Endothelial cell of umbilical vein (primary cell): ENCODE measurements around the gene GPNMB. TPM values are rescaled to one million over a fixed set of nuclear protein-coding genes. Genes with fewer than 3 reads are reported as not detected.
"Not testable (repeated sequence)": the region's sequence is repeated elsewhere in the genome, so short reads cannot be mapped to it uniquely, and the experiment has no call there.

ENCODE experiments used
- Bru-seq: library from RNA; stranded (reverse); fragments of 400-500 nt; gene quantifications from one replicate; lab custom pipeline; 2021; lab: Mats Ljungman, UMichigan
- BruChase-seq, 2 experiments: library from RNA; stranded (reverse); fragments of 400-500 nt; gene quantifications; one replicate each; lab custom pipeline; 2021; lab: Mats Ljungman, UMichigan
- BruUV-seq: library from RNA; stranded (reverse); fragments of 400-500 nt; replicated peaks from 2 replicates; lab custom pipeline; 2021; lab: Mats Ljungman, UMichigan
- CTCF ChIA-PET: fragments of 300-600, 350-600 bp; sonication (Branson Sonifier 250); formaldehyde crosslinking; loops from one replicate; lab custom pipeline; 2021; ENCODE audit warnings: antibody characterized with exemption, inconsistent platforms; lab: Charles Lee
- POLR2A ChIA-PET: fragments of 300-600, 350-600 bp; sonication (Branson Sonifier 250); formaldehyde crosslinking; loops from one replicate; lab custom pipeline; 2021; ENCODE audit warnings: antibody characterized with exemption, inconsistent platforms; lab: Charles Lee
- DNase-seq: peaks from one replicate; pipeline ENCODE4 v3.0.0-alpha.2; 2011; ENCODE audit warnings: low read depth, low spot score
- FAIRE-seq: peaks from 2 replicates; lab custom pipeline; 2011; peaks lifted over from hg19 to GRCh38; lab: Jason Lieb, UNC
- H2AFZ ChIP-seq: 2 replicates; pipeline ENCODE4 v1.6.0; 2012; ENCODE audit warnings: low read depth, low read length, control low read depth, inconsistent platforms
- H3K27ac ChIP-seq: 2 replicates; pipeline ENCODE4 v1.5.1; 2011; ENCODE audit warnings: low read depth, mild to moderate bottlenecking, control low read depth, low read length, moderate library complexity; ENCODE audit not compliant: insufficient read depth
- H3K27me3 ChIP-seq, 2 experiments: 2 replicates each; pipeline versions ENCODE4 v1.6.0 to v1.6.1; 2011; ENCODE audit warnings: low read length in 2 of 2, mixed read lengths in 1 of 2; ENCODE audit not compliant: control insufficient read depth in 2 of 2, insufficient read depth in 2 of 2
- H3K36me3 ChIP-seq, 2 experiments: 2 replicates in 1 of 2; 3 replicates in 1 of 2; pipeline ENCODE4 v1.5.1; 2011; ENCODE audit warnings: low read length in 2 of 2, mild to moderate bottlenecking in 1 of 2, moderate library complexity in 1 of 2; ENCODE audit not compliant: control insufficient read depth in 2 of 2, insufficient read depth in 2 of 2; ENCODE audit errors: extremely low read depth in 1 of 2
- H3K4me1 ChIP-seq: 3 replicates; pipeline ENCODE4 v1.5.1; 2011; ENCODE audit warnings: mild to moderate bottlenecking, low read length; ENCODE audit not compliant: control insufficient read depth, insufficient read depth; ENCODE audit errors: extremely low read depth
- H3K4me2 ChIP-seq: 2 replicates; pipeline ENCODE4 v1.6.1; 2011; ENCODE audit warnings: low read length, control low read depth, mixed read lengths; ENCODE audit not compliant: insufficient read depth
- H3K4me3 ChIP-seq, 3 experiments: fragments of 200-600 bp in 1 of 3; sonication (generic), shearing (Covaris generic) in 1 of 3; replicated peaks in 1 of 3; 2 replicates each; pipeline ENCODE4 v1.5.1; 2011 to 2016; ENCODE audit warnings: control low read depth in 3 of 3, low read length in 3 of 3, mild to moderate bottlenecking in 2 of 3, inconsistent platforms in 1 of 3, low read depth in 1 of 3, moderate library complexity in 1 of 3; ENCODE audit not compliant: insufficient read depth in 1 of 3
- H3K79me2 ChIP-seq: 2 replicates; pipeline ENCODE4 v1.6.0; 2012; ENCODE audit warnings: low read length, inconsistent platforms; ENCODE audit not compliant: control insufficient read depth, insufficient read depth
- H3K9ac ChIP-seq: replicated peaks from 2 replicates; pipeline ENCODE3; 2011; ENCODE audit warnings: low read length, control low read depth; ENCODE audit not compliant: insufficient read depth; ENCODE audit errors: extremely low read depth
- H3K9me1 ChIP-seq: replicated peaks from 3 replicates; pipeline ENCODE4 v1.6.0; 2011; ENCODE audit warnings: mild to moderate bottlenecking, low read length; ENCODE audit not compliant: control insufficient read depth, insufficient read depth; ENCODE audit errors: extremely low read depth
- H3K9me3 ChIP-seq: replicated peaks from 2 replicates; pipeline ENCODE4 v1.5.1; 2012; ENCODE audit warnings: low read length, inconsistent platforms; ENCODE audit not compliant: control insufficient read depth, insufficient read depth
- H4K20me1 ChIP-seq: replicated peaks from 2 replicates; pipeline ENCODE3; 2011; ENCODE audit warnings: mild to moderate bottlenecking, low read length; ENCODE audit not compliant: control insufficient read depth, insufficient read depth; ENCODE audit errors: extremely low read depth
- EZH2 ChIP-seq: IDR thresholded peaks from 2 replicates; pipeline ENCODE4 v1.6.1; 2012; ENCODE audit warnings: borderline replicate concordance, low read depth, mild to moderate bottlenecking, moderate library complexity, low read length, inconsistent platforms; ENCODE audit not compliant: severe bottlenecking
- FOS ChIP-seq: IDR thresholded peaks from 2 replicates; pipeline ENCODE4 v1.6.1; 2011; ENCODE audit warnings: mild to moderate bottlenecking, low read length, moderate library complexity, borderline replicate concordance; ENCODE audit not compliant: insufficient read depth
- JUN ChIP-seq: IDR thresholded peaks from 2 replicates; pipeline ENCODE4 v1.6.1; 2011; ENCODE audit warnings: borderline replicate concordance, low read depth; ENCODE audit not compliant: insufficient read length, insufficient read depth
- POLR2AphosphoS5 ChIP-seq: IDR thresholded peaks from 2 replicates; pipeline ENCODE4 v1.6.1; 2012; ENCODE audit warnings: low read depth, mild to moderate bottlenecking, control low read depth, low read length, moderate library complexity; ENCODE audit not compliant: insufficient read depth
- dilution Hi-C: fragments of 300-500 bp; cut with MboI; formaldehyde crosslinking; loops from one replicate; pipeline ENCODE4 v1.15.0; 2019; ENCODE audit warnings: low sequenced_read_pairs; ENCODE audit not compliant: extremely low pct_ligation_motif_present
- intact Hi-C: fragments of 100-400 bp; cut with micrococcal nuclease; formaldehyde crosslinking; loops from one replicate; pipeline ENCODE4 v1.10.0; 2022
- long read RNA-seq: library from polyadenylated mRNA; stranded (forward); transcript quantifications from one replicate; pipeline ENCODE4 v2.0.0, GENCODE V29; 2021
- polyA minus RNA-seq, 3 experiments: library from RNA; depleted of rRNA, polyadenylated mRNA; stranded (reverse); fragments of >200 nt; gene quantifications; 1 replicate in 1 of 3; 2 replicates in 2 of 3; pipeline ENCODE4 v1.2.3, GENCODE V29; 2011
- polyA plus RNA-seq, 4 experiments: library from polyadenylated mRNA; depleted of rRNA in 3 of 4; stranded (reverse) in 3 of 4; unstranded in 1 of 4; fragments of >200 nt; gene quantifications; 2 replicates each; pipeline versions ENCODE4 v1.2.1 to v1.2.3, GENCODE V29; 2011 to 2012; ENCODE audit warnings: missing spikeins in 1 of 4
- total RNA-seq: library from RNA; stranded (reverse); gene quantifications from 2 replicates; pipeline ENCODE4 v1.2.3, GENCODE V29; 2021

Gene GPNMB
- 0.33 and 0.35 TPM in 2 replicates for total RNA-seq
- 0.29 TPM in 2 replicates for polyA plus RNA-seq
- polyA plus RNA-seq (2011; cell fraction: cytosol; rRNA removed): 0.36 and 0.37 TPM in 2 replicates
- 0.38 and 0.43 TPM in 2 replicates for polyA plus RNA-seq (2011; cell fraction: nucleus; rRNA removed)
- 1.0 and 1.5 TPM in 2 replicates for polyA plus RNA-seq (2012)
- 1.2 TPM in 1 of 2 replicates, not detected in the other for polyA minus RNA-seq
- 0.51 TPM for polyA minus RNA-seq (2011; cell fraction: cytosol; rRNA and poly(A)+ RNA removed)
- polyA minus RNA-seq (2011; cell fraction: nucleus; rRNA and poly(A)+ RNA removed): 1.1 TPM in 1 of 2 replicates, not detected in the other
- percentile 11 among the genes with signal in this experiment for Bru-seq, nascent RNA
- BruChase-seq, experiment 1, labeled RNA remaining after a 6-hour chase: percentile 13 among the genes with signal in this experiment
- BruChase-seq, experiment 2, labeled RNA remaining after a 2-hour chase: percentile 10 among the genes with signal in this experiment
- long read RNA-seq, partial matches to known transcripts: 0 of 2 reads
- long read RNA-seq, other reads (novel, unspliced or antisense): 0 of 2 reads

DNA sequence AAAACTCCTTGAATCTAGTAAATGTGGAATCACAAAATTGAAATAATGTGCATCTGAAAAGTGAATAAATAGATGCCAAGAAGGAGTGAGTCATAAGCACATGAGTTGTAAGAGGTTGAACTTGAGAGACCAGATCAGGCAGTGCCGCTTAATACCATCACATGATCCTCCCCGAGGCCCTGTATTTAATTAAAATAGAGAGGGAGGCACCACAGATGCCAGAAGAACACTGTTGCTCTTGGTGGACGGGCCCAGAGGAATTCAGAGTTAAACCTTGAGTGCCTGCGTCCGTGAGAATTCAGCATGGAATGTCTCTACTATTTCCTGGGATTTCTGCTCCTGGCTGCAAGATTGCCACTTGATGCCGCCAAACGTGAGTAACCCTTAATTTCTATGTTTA lies at the start of gene GPNMB:
Gene GPNMB (plus strand): TSS at position 221 of the 400 bp plus-strand sequence. CDS start 83 bp downstream, at position 304.
- H3K79me2 ChIP-seq: no peaks in the 10 kb centered on the region
- H3K9me3 ChIP-seq: no peaks in the 10 kb centered on the region
- DNase-seq (no peak), FAIRE-seq (no peak)
- POLR2A ChIA-PET: interaction anchor here (0.6 kb wide), 1 partner anchor 64 kb away, joined by 3 read pairs; no protein-coding TSS in a partner anchor
- intact Hi-C loops: no loop called here
- H3K9me1 ChIP-seq: no peaks in the 10 kb centered on the region
- peaks cover 4% of the 10 kb centered on the region for H3K4me1 ChIP-seq
- H3K27me3 ChIP-seq: peaks cover 27 to 31% of the 10 kb centered on the region in 2 experiments
- dilution Hi-C loops: no loop called here
- H2AFZ ChIP-seq: peak within 1 kb of the TSS; percentile 76
- BruUV-seq: no TSS peak
- no peaks in the 10 kb centered on the region for H4K20me1 ChIP-seq
- H3K27ac ChIP-seq: no peak within 1 kb of the TSS
- no peak within 1 kb of the TSS for H3K9ac ChIP-seq
- TF ChIP-seq POLR2AphosphoS5 (no peak), FOS (no peak), JUN (no peak), EZH2 (no peak)
- H3K4me2 ChIP-seq: peak within 1 kb of the TSS; percentile 74
- CTCF ChIA-PET: interaction anchor here (2.0 kb wide), 2 partner anchors 62 to 161 kb away, joined by 6 to 9 read pairs; no protein-coding TSS in a partner anchor
- H3K36me3 ChIP-seq: no peaks in the 10 kb centered on the region
- H3K4me3 ChIP-seq: peak within 1 kb of the TSS in 2 of 3 experiments; percentile 8 to 37

DNA sequence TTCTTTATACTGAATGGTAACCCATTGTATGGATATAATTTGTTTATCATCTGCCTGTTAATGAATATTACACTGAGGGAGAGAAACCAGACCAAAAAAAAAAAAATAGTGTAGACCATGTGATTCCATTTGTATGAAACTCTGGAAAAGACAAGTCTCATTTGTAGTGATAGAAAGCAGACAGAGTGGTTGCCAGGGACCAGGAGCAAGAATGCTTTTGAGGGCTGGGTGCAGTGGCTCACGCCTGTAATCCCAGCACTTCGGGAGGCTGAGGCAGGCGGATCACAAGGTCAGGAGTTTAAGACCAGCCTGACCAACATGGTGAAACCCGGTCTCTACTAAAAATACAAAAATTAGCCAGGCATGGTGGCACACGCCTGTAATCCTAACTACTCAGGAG lies 48.8 kb upstream of the GPNMB start:
- dilution Hi-C loops, H2AFZ ChIP-seq, POLR2A ChIA-PET, intact Hi-C loops, H3K9ac ChIP-seq, H4K20me1 ChIP-seq, H3K79me2 ChIP-seq, H3K4me1 ChIP-seq, BruUV-seq, H3K4me2 ChIP-seq, H3K27me3 ChIP-seq, CTCF ChIA-PET, H3K9me3 ChIP-seq, H3K9me1 ChIP-seq, FAIRE-seq, H3K27ac ChIP-seq, DNase-seq, H3K4me3 ChIP-seq: not testable (repeated sequence)
- H3K36me3 ChIP-seq: peaks cover 11 to 13% of the 10 kb centered on the region in 2 experiments
